RKO (cell line): ENCODE data around the gene TMEM131L.
"Not testable (repeated sequence)": the region's sequence is repeated elsewhere in the genome, so short reads cannot be mapped to it uniquely, and the experiment has no call there.

ENCODE experiments used
- DNase-seq: peaks from one replicate; pipeline ENCODE4 v3.0.0-alpha.2; 2016; ENCODE audit warnings: low spot score

The TMEM131L gene, protein sequence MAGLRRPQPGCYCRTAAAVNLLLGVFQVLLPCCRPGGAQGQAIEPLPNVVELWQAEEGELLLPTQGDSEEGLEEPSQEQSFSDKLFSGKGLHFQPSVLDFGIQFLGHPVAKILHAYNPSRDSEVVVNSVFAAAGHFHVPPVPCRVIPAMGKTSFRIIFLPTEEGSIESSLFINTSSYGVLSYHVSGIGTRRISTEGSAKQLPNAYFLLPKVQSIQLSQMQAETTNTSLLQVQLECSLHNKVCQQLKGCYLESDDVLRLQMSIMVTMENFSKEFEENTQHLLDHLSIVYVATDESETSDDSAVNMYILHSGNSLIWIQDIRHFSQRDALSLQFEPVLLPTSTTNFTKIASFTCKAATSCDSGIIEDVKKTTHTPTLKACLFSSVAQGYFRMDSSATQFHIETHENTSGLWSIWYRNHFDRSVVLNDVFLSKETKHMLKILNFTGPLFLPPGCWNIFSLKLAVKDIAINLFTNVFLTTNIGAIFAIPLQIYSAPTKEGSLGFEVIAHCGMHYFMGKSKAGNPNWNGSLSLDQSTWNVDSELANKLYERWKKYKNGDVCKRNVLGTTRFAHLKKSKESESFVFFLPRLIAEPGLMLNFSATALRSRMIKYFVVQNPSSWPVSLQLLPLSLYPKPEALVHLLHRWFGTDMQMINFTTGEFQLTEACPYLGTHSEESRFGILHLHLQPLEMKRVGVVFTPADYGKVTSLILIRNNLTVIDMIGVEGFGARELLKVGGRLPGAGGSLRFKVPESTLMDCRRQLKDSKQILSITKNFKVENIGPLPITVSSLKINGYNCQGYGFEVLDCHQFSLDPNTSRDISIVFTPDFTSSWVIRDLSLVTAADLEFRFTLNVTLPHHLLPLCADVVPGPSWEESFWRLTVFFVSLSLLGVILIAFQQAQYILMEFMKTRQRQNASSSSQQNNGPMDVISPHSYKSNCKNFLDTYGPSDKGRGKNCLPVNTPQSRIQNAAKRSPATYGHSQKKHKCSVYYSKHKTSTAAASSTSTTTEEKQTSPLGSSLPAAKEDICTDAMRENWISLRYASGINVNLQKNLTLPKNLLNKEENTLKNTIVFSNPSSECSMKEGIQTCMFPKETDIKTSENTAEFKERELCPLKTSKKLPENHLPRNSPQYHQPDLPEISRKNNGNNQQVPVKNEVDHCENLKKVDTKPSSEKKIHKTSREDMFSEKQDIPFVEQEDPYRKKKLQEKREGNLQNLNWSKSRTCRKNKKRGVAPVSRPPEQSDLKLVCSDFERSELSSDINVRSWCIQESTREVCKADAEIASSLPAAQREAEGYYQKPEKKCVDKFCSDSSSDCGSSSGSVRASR (N-terminal part only)

DNA sequence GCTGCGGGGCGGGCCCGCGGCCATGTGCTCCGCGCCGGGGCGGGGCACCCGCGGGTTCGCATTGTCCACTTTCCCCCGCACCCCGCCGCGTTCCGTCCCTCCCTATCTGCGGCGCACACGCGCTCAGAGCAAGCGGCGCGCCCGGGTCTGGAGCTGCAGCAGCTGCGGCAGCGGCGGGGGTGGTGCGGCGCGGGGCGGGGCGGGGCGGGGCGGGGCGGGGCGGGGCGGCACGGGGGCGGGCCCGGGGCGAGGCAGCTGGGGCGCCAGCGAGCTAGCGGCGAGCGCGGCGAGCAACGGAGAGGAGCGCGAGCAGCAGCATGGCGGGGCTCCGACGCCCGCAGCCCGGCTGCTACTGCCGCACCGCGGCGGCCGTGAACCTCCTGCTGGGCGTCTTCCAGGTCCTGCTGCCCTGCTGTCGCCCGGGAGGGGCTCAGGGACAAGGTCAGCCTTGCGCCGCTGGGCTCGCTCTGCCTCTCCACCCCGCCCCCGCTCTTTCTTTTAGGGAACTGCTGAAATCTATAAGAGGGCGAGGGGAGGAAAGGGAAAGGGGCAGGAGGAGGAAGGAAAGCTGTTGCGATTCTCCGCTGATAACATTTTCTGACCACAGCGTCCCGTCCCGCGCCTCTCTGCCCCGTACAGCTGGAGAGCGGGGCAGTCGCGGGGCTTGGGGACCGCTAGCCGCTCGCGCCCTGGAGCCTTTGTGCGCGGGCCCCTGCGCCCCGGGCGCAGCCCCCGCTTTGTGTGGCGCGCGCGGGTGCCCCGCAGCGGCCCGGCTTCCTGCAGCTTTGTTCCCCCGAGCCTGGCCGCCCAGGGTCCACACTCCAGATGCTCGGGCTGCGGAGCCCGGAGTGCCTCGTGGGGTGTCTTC lies at the start of gene TMEM131L:
Gene TMEM131L, plus strand, starts transcription at position 280 of the 868 bp plus-strand sequence. Its CDS starts 38 bp downstream, at position 318.
- peak; percentile 77 for DNase-seq

DNA sequence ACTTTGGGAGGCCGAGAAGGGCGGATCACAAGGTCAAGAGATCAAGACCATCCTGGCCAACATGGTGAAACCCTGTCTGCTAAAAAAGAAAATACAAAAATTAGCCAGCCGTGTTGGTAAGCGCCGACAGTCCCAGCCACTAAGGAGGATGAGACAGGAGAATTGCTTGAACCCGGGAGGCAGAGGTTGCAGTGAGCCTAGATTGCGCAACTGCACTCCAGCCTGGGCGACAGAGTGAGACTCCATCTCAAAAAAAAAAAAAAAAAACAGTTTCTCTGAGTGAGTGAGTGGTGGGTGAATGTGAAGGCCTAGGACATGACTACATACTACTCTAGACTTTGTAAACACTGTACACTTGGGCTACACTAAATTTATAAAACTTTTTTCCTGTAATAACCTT lies 49.7 kb upstream of the TMEM131L start:
- not testable (repeated sequence) for DNase-seq

DNA sequence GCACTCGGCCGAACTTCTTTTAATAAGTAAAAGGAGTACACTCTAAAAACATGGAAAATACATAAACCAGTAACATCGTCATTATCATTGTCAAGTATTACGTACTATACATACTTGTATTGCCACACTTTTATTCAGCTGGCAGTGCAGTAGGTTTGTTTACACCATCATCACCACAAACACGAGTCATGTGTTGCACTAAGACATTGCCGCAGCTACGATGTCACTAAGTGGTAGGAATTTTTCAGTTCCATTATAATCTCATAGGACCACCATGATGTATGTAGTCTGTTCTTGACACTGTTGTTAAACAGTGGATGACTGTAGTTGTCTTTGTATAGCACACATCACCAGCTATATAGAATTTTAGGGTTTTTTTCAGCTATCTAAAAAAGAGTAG lies 48.0 kb upstream of the TMEM131L start:
- no peak for DNase-seq

GRCh38 chr4:153418558-153418957 lies 47.6 kb upstream of the TMEM131L start:
- no peak for DNase-seq

DNA sequence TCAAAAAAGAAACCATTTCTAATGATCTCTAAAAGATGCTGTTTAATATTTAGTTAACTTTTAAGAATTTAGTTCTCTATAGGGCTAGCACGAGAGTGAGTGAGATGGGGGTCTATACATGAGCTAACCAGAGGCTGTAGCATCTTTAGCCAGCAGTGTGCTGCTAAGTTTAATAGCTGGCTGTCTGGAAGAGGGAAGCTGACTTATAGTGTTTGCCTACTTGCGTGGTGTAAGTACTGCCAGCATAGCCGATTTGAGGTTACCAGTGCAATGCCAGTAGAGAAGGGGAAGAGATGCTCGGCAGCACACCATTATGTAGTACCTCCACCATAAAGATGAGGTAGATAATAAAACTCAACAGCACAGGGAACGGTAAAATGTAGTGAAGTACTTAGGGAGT lies 47.1 kb upstream of the TMEM131L start:
- no peak for DNase-seq

DNA sequence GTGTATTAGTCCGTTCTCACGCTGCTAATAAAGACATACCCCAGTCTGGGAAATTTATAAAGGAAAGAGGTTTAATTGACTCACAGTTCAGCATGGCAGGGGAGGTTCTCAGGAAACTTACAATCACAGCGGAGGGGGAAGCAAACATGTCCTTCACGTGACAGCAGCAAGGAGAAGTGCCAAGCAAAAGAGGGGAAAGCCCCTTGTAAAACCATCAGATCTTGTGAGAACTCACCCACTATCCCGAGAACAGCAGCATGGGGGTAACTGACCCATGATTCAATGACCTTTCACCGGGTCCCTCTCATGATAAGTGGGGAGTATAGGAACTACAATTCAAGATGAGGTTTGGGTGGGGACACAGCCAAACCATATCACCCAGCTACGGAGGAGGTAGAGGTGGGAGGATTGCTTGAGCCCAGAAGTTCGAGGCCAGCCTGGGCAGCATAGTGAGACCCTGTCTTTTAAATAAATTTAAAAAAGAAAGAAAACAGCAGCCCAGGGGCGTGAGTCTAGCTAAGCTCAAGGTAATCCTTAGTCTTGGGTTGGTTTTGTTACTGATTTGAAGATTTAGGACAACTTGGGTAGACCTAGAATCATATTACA lies 46.4 kb upstream of the TMEM131L start:
- no peak for DNase-seq

DNA sequence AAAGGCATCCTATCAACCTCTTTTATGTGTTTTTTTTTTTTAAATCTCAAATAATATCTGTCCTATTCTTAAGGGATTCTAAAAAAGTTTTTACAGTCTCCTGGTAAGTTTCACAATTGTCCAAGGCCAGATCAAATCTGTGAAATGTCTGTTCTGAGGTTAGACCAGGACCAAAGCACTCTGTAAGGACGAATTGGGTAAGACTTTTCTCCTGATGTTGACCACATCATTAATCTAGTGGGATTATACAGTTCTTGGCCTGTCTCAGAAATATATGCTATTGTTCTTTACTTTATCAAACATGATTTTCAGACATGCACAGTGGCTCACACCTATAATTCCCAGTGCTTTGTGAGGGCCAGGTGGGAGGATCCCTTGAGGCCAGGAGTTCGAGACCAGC lies 45.8 kb upstream of the TMEM131L start:
- no peak for DNase-seq

- DNase-seq, result no peak
Observed at GRCh38 chr4:153421941-153422340, 44.2 kb upstream of the TMEM131L start.

DNA sequence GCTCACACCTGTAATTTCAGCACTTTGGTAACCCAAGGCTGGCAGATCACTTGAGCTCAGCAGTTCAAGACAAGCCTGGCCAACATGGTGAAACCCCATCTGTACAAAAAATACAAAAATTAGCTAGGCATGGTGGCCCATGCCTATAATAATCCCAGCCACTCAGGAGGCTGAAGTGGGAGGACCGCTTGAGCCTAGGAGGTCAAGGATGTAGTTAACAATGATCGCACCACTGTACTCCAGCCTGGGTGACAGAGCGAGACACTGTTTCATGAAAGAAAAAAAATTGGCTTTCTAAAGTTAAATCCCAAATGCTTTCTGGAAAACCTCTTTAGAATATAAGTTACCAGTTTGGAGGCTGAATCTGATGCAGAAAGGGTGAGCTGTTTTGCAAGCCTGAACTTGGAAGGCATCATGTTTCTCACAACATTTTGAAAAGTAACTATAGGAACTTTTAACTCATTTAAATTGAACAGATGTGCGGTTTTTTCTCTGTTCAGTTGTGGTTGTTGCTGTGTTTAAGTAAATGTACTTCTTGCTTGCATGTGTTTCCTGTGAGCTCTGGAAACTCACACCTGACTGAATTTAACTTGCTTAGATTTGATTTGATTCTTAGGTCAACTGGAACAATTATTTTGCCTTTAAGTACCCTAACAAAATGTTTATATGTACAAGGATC lies 39.8 kb upstream of the TMEM131L start:
- DNase-seq, result no peak

DNA sequence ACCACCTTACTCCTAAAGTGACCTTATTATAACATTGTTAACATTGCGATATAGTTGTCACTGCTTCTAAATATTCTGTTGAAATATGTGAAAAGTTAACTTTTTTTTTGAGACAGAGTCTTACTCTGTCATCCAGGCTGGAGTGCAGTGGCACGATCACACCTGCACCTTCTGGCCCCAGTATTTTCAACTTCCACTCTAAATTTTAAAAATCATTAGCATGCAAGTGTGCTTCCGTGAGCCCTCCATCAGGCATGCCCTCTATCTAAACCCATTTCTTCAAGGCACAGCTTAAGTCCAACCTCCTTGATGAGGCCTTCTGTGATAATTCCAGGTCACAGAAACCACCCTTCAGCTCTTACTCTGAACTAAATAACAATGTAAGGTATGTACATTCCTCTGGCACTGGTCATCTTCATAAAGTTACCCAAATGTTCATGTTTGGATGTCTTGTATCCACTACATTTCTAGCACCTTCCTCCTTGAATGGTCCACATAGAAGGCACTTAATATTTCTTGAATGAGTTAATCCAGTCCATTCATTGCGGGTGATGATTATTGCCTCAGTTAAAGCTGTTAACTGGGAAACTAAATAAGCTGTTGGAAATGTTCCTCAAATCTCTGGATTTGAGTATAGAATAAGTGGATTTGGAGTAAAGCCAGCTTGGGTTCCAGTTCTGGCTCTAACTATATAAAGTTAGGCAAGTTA lies 38.6 kb upstream of the TMEM131L start:
- no peak for DNase-seq

DNA sequence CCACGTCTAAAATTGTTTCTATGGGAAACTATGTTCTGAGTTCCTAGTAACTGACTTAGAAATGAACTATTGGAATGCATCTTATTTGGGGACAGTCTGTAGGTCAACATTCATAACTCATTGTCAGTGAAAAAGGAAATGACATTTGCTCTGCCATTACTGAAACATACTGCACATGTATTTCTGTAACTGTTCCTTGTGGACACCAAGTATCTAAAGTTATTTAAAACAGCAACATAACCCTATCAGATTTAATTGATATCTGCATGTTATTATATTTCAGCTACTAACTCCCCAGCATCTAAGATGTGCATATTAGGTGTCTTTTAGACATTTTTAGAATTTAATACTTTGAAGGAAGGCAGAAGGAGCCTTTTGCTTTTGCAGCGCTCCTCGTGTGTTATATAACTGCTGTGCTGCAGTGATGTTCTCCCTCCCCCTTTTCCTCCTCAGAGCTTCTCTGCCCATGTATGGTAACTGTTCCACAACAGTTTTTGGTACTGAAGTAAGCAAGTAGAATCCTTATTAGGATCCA lies 37.2 kb upstream of the TMEM131L start:
- DNase-seq, result no peak

GRCh38 chr4:153432965-153433753 lies 33.0 kb upstream of the TMEM131L start:
- DNase-seq, result peak; percentile 11

- DNase-seq, result no peak
Observed at GRCh38 chr4:153433754-153434105, 32.4 kb upstream of the TMEM131L start.

GRCh38 chr4:153434190-153434589 lies 32.0 kb upstream of the TMEM131L start:
- no peak for DNase-seq

- DNase-seq, result no peak
Observed at GRCh38 chr4:153438916-153439756, 27.0 kb upstream of the TMEM131L start.

DNA sequence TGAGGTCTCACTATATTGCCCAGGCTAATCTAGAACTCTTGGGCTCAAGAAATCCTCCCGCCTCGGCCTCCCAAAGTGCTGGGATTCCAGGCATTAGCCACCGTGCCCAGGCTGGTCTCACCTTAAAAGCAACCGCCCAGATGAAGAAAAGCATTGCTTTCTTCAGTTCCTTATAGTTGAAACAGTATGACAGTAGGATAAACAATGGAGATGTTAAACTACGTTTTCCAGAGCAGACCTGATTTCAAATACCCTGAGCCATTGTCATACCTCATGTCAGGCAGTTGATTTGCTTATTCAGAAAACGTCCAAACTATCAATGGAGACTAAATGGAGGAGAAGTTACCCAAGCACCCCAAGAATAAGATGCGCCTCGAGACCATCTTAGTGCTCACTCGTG lies 26.3 kb upstream of the TMEM131L start:
- DNase-seq, result no peak

- no peak for DNase-seq
Observed at GRCh38 chr4:153440475-153440874, 25.7 kb upstream of the TMEM131L start.
